Measurements from ENCODE around the gene OSGIN1. TPM values are rescaled to one million over a fixed set of nuclear protein-coding genes. Genes with fewer than 3 reads are reported as not detected.

Gene OSGIN1
- total RNA-seq, 2 donors from 2014 or later = 7.0 to 8.3 TPM

DNA sequence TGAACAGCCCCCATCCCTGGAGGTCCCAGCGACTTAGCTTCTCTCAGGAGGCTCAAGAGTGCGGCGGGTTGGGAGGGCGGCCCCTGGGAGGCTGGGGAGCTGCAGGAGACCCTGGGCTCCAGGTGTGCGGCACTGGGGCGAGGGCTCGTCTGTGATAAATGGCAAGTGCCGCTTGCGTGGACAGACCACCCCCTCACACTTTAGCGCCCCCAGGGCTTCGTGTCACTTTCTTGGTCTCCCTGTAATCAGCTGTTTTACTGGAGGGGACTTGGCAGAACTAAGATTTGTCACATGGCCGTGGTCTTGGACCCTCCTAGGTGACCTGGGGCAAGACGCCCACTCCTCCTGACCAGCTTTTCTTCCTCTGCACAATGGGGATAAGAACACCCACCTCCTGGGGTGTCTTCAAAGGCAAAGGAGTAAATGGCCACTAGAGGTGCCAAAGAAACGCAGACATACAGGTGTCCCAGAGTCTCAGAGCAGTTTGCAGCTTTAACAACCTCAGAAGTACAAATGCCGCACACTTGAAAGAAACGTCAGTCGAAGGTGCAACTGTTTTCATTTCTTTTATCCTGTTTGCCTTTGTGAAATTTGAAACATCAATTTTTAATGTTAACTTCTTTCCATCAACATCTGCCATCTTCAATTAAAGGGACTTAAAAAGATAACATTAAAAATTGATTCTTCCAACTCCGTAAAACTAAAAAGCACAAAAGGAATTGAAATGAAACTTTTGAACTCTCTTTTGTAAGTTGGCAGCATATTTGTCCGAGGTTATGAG, 946 bp downstream of the OSGIN1 start:
- ATAC-seq = no peak
- intact Hi-C loops (cut with DNase I) = no loop called here
- no peak for DNase-seq

DNA sequence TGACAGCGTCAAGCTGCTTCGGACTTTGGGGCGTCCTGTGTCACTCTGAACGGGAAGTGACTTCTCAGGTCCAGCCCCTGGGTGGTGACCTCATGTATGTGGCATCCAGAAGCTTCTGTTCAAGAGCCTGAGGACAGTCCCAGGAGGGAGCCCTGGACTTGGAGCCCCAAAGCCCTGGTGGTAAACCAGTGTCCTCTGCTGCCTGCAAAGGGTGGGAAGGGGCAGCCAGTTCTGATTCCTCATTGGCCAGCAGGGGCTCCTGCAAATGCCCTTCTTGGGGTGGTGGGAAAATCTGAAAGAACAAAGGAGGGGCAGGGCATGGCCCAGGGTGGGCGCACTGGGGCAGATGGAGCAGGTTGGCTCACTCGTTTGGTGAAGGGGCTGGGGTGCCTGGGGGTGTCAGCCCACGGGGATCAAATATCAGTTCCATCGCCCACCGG, 1.6 kb downstream of the OSGIN1 start:
- intact Hi-C loops (cut with DNase I) = loop anchor here in 1 of 2 donors (5.0 kb wide), 2 partner anchors 218 to 528 kb away; no protein-coding TSS in a partner anchor
- DNase-seq (peak; percentile 69), ATAC-seq (peak in 1 of 2 donors; percentile 11)

DNA sequence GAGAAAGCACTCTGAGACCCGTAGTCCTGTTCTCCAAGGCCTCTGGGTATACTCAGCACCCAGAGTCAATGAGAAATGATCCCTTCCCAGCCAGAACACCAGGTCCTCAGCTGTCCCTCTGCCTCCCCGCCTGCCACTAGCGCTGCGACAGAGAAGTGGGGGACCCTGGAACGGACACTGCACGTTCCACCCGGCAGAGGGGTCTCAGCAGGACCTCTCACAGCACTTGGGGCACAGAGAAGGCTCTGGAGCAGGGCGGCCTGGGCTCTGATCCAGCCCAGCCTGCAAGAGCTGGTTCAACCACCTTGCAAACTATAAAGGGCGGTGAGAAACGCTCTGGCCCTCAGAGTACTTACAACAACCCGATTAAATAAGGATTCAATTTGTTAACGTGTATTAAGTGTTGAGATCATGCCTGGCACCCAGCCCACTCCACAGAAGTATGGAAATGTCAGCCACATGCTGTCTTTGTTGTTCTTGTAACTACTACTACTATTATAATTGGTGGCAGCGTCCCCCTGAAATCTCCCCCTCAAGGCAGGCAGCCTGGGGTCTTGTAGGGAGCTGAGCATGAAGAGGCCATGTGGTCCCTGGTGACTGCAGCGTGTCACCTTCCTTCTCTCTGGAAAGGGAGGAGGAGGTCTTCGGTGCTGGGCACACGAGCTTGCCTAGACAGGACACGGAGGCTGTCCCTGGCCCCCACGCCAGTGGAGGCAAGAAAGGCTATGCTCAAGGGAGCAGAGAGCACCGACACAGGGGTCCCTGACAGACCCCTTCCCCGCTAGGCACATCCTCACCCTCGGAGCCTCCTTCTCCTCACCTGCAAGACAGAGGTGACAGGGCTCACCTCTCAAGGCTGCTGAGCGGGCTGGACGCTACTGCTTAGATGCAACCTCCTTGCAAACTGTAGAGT, 2.4 kb downstream of the OSGIN1 start:
- intact Hi-C loops (cut with DNase I) = loop anchor here in 1 of 2 donors (2.0 to 5.0 kb wide), 3 partner anchors 107 to 527 kb away; no protein-coding TSS in a partner anchor
- ATAC-seq (no peak), DNase-seq (no peak)

DNA sequence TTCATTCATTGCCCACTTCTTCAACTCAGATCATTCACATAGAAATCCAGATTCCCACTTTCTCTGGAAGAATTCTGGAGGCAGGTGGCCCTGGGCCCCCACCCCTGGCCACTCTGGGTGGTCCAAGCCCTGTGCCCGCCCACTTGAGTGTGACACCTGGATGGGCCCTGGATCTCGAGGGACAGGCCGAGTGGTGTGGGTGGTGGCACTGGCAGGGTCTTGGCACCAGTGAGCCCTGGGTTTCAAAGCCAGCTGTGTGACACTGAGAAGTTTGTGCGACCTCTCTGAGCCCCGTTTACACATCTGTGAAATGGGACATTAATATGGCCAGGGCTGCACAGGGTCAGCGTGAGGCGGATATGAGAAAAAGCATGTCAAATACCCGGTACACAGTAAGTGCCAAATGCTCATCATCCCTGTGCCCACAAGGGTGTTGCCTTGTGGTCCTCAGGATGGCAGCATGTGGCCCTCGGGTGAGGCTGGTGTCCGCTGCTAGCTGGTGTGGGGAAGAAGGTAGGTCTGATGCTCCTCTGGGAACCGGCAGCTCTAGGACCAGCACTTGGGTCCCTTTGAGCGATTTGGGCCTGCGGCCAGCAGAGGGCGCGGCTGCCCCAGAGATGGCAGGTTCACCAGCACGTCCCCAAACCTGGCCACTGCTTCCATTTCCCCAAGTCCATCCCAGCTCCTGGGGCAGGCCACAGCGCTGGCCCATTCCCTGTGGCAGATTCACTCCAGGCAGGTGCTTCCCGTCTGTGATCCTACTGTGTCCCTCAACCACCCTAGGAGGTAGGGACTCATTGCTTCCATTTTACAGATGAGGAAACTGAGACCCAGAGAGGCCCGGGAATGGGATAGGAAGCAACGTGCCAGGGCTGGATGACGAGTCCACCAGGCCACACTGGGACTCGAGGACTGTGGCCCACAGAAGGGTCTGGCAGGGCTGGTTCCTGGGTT, 3.6 kb downstream of the OSGIN1 start:
- DNase-seq (peak; percentile 83), ATAC-seq (peak; percentile 3 to 12)
- intact Hi-C loops (cut with DNase I) = loop anchor here in 1 of 2 donors (2.0 to 5.0 kb wide), 3 partner anchors 106 to 526 kb away; no protein-coding TSS in a partner anchor

DNA sequence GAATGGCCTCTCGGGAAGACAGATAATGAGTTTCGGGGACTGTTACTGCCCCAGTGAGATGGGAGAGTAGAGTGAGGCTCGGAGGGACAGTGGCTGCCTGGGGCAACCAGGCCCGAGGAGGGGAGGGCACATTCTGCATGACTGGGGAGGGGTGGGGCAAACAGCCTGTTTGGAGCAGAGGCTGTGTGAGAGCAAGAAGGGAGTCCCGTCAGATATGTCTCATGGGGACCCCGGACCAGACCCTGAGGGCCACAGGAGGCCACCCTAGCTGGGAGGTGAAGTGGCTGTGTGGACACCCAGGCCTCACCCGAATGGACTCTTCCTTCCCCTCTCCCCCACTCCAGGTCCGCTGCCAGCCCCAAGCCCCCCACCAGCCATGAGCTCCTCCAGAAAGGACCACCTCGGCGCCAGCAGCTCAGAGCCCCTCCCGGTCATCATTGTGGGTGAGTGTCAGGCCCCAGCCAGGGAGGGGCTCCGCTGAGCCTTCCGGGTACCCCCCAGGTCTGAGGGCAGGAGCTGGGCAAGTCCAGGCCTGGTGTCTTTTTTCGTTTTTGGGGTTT, 4.3 kb downstream of the OSGIN1 start:
- ATAC-seq (no peak), DNase-seq (no peak)
- intact Hi-C loops (cut with DNase I) = loop anchor here in 1 of 2 donors (2.0 to 5.0 kb wide), 3 partner anchors 105 to 525 kb away; no protein-coding TSS in a partner anchor

DNA sequence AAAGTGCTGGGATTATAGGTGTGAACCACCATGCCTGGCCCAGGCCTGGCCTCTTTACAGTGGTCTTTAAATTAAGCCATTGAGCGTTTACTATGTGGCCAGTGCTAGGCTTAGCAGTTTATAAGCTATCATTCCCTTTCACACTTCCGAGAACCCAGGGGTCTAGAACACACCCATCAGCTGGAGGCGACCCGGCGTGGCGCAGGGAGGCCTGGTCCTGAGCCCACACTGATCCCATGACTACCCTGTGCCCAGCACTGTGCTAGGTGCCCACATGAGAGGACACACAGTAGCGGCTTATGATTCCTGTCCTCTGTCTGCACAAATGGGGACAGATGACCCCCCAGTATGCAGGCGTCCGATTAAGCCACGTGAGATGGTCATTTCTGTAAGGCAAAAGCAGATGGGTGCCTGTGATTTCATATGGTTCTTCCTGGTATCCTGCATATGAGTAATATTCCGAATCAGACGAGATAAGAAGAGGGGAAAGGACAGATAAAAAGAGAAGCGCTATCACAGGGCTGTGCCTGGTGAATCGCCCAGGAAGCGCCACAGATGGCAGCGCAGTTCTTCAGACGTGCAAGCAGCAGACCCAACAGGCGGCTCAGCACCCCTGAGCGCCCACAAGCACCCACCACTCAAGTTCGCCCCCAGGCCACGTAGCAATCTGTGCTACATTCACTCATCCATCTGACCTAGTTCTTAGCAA, 5.3 kb downstream of the OSGIN1 start:
- DNase-seq = no peak
- ATAC-seq = no peak
- intact Hi-C loops (cut with DNase I) = loop anchor here in 1 of 2 donors (5.0 kb wide), 2 partner anchors 214 to 524 kb away; no protein-coding TSS in a partner anchor

DNA sequence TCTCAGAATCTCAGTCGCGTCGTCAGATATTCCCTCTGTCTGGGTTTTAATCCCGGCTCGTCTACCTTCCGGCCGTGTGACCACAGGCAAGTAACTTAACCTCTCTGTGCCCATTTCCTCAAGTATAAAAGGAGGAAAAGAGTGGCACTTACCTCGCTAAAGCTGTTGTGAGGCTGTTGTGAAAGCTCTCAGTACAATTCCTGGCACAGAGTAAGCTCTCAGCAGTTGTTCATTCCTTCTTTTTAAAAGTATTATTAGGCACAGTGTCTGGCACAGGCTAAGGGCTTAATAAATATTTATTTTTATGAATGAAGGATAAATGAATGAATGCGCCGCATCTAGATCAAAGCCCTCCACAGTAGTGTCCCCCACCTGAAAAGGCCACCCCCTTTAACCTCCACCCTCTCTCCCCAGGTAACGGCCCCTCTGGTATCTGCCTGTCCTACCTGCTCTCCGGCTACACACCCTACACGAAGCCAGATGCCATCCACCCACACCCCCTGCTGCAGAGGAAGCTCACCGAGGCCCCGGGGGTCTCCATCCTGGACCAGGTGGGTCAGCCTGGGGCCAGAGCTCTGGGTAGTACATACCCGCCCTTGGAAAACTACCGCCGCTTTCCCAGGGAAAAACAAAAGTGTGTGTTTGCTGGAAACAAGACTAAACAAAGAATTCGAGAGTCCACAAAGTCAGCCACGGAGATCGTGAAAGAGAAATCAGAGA, 6.0 kb downstream of the OSGIN1 start:
- ATAC-seq (no peak), DNase-seq (no peak)
- intact Hi-C loops (cut with DNase I) = loop anchor here in 1 of 2 donors (5.0 kb wide), 2 partner anchors 213 to 523 kb away; no protein-coding TSS in a partner anchor

DNA sequence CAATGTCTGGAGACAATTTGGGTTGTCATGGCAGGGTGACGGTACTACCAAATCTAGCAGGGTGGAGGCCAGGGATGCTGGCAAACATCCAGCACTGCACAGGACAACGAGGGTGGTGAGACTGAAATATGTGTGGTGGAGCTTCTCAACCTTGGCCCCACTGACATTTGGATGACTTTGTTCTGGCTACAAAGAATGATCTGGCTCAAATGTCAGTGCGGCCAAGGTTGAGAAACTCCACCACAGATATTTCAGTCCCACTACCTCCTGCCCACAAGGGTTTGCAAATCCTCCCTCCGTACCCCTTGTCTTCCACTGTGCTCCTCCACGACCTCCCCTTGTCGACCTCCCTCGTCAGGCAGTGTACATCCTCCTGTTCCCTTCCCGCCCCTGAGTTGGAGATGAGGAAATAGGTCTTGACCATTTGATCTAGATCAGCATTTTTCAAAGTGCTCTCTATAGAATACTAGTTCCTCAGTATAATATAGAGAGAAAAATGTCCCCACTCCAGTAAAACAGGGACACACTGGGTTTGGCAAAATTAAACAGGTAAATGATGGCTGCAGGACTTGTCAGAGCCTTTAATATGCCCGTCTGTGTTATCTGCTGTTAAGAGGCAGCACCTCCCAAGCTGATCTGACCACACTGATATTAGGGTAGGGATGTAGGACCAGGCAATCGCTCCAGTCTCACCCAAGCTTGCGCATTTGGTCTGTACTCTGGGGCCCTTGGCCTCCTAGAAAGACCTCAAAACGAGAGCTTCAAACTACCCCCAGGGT, 6.8 kb downstream of the OSGIN1 start:
- ATAC-seq (no peak), DNase-seq (no peak)
- intact Hi-C loops (cut with DNase I) = loop anchor here (5.0 to 10.0 kb wide), 3 partner anchors 212 to 525 kb away; no protein-coding TSS in a partner anchor

DNA sequence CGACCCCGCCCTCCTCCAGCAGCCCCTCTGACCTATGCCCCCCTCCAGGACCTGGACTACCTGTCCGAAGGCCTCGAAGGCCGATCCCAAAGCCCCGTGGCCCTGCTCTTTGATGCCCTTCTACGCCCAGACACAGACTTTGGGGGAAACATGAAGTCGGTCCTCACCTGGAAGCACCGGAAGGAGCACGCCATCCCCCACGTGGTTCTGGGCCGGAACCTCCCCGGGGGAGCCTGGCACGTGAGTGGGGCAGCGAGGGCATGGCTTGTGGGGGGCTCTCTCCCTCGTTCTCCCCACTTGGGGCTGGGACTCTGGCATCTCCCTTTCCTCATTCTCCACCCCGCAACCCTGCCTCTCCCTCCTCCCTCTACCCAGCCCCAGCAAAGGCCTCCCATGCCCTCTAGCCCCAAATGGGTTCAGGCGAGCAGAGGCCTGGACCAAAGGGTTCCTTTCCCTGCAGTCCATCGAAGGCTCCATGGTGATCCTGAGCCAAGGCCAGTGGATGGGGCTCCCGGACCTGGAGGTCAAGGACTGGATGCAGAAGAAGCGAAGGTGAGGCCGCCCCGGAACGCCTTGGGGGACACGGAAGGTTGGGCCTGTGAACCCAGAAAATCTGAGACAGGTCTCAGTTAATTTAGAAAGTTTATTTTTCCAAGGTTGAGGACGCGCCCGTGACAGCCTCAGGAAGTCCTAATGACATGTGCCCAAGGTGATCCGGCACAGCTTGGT, 7.6 kb downstream of the OSGIN1 start:
- no peak for ATAC-seq
- intact Hi-C loops (cut with DNase I) = loop anchor here in 1 of 2 donors (10.0 kb wide), 1 partner anchor 524 kb away; no protein-coding TSS in a partner anchor
- DNase-seq = no peak

DNA sequence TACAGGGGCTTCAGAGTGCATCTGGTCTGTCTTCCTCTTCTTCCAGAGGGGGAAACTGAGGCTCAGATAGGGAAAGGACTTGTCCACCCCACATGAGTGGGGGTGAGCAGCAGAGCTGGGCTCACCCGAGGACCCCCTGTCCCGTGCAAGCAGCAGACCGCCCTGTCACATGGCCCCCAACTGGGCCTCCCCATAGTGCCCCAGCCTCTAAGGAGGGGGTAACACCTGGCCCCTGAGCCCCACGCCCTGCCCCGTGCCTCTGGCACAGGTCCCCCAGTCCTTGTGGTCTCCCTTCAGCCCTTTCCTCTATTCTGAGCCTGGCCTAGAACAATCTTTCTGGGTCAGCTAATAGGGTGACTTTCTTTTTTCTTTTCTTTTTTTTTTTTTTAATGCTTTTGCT, 8.6 kb downstream of the OSGIN1 start:
- intact Hi-C loops (cut with DNase I) = loop anchor here in 1 of 2 donors (10.0 kb wide), 1 partner anchor 523 kb away; no protein-coding TSS in a partner anchor
- no peak for ATAC-seq
- DNase-seq = no peak

DNA sequence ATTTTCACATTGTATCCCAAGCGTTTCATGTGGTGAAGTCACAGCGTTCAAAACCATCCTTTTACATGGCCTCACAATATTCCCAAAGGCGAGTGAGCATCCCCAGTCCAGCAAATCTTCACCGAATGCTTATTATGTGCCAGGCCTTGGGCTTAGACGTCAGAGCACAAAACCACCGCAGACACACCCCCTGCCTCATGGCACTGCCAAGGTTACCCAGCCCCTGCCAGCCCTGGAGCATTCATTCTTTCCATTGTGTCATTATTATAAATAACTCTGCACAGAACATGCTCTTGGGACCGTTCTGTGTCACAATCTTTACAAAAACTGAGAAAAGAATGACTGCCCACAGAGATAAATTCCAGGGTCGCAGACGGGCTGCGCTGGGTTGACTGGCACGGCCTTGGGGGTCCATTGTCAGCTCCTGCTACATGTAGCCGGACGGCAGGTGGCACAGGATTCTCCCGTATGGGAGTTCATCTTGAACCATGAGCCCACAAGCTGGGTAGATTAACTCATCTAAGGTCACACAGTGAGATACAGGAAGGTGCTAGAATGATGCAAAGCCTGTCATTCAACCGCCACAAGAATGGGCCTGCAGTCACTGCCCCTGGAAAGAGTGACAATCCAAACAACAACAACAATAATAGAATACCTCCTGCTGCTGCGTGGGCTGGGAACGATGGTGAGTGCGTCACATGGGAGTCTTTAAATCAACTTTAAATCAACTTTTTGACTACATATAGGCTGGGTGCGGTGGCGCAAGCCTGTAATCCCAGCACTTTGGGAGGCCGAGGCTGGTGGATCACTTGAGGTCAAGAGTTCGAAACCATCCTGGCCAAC, 10.5 kb downstream of the OSGIN1 start:
- intact Hi-C loops (cut with DNase I) = loop anchor here in 1 of 2 donors (10.0 kb wide), 1 partner anchor 521 kb away; no protein-coding TSS in a partner anchor
- DNase-seq (peak; percentile 0), ATAC-seq (no peak)

DNA sequence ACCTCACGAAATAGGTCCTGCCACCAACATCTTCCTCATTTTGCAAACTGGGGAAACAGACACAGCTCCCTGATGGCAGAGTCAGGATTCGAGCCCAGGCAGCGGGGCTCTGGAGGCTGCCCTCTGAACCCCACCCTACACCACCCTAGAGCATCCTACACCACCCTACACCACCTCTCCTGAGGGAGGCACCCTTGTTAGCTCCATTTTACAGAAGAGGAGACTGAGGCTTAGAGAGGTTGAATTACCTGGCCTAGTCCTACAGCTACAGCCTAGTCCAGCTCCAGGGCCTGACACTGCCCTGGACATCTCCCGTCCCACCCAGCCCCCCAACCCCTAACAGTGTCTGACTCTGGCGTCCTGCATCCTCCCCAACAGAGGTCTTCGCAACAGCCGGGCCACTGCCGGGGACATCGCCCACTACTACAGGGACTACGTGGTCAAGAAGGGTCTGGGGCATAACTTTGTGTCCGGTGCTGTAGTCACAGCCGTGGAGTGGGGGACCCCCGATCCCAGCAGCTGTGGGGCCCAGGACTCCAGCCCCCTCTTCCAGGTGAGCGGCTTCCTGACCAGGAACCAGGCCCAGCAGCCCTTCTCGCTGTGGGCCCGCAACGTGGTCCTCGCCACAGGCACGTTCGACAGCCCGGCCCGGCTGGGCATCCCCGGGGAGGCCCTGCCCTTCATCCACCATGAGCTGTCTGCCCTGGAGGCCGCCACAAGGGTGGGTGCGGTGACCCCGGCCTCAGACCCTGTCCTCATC, 11.8 kb downstream of the OSGIN1 start:
- ATAC-seq (no peak), DNase-seq (peak; percentile 13)
- intact Hi-C loops (cut with DNase I) = loop anchor here in 1 of 2 donors (5.0 to 10.0 kb wide), 2 partner anchors 97 to 520 kb away; no protein-coding TSS in a partner anchor

DNA sequence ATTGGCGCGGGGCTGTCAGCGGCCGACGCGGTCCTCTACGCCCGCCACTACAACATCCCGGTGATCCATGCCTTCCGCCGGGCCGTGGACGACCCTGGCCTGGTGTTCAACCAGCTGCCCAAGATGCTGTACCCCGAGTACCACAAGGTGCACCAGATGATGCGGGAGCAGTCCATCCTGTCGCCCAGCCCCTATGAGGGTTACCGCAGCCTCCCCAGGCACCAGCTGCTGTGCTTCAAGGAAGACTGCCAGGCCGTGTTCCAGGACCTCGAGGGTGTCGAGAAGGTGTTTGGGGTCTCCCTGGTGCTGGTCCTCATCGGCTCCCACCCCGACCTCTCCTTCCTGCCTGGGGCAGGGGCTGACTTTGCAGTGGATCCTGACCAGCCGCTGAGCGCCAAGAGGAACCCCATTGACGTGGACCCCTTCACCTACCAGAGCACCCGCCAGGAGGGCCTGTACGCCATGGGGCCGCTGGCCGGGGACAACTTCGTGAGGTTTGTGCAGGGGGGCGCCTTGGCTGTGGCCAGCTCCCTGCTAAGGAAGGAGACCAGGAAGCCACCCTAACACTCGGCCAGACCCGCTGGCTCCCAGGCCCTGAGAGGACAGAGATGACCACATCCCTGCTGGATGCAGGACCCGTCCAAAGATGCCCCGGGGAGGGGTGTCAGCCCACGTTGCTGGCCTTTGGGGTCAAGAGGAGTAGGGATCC, 12.6 kb downstream of the OSGIN1 start:
- ATAC-seq (no peak), DNase-seq (peak; percentile 25)
- intact Hi-C loops (cut with DNase I) = loop anchor here in 1 of 2 donors (5.0 to 10.0 kb wide), 2 partner anchors 97 to 519 kb away; no protein-coding TSS in a partner anchor
